SK-N-SH treated with all-trans-retinoic acid at 6 μM for 48 hours (cell line): Measurements from ENCODE around the gene PMEL.

Source experiments
- ATAC-seq: fragments of 200-7000 bp; cut with Tn5 transposase; 3 replicates; pipeline ENCODE4 v1.9.1; 2020; ENCODE audit warnings: mild to moderate bottlenecking, moderate library complexity
- ARNTL ChIP-seq: fragments of 450-650 bp; formaldehyde crosslinking; IDR thresholded peaks from 2 replicates; pipeline ENCODE4 v1.5.0; 2020; ENCODE audit warnings: low read depth, mild to moderate bottlenecking, moderate library complexity, borderline replicate concordance
- CREB5 ChIP-seq: fragments of 250-450 bp; sonication (Bioruptor Pico); IDR thresholded peaks from 2 replicates; pipeline ENCODE4 v1.5.1; 2020; ENCODE audit warnings: low read depth, mild to moderate bottlenecking, moderate library complexity
- CSDC2 ChIP-seq: fragments of 250-450 bp; sonication (Bioruptor Pico); IDR thresholded peaks from 2 replicates; pipeline ENCODE4 v1.5.0; 2020; ENCODE audit warnings: mild to moderate bottlenecking, moderate library complexity
- CSRNP3 ChIP-seq: fragments of 250-450 bp; sonication (Bioruptor Pico); IDR thresholded peaks from 2 replicates; pipeline ENCODE4 v1.5.1; 2021; ENCODE audit warnings: mild to moderate bottlenecking, moderate library complexity
- ESRRG ChIP-seq: fragments of 250-450 bp; sonication (Bioruptor Pico); IDR thresholded peaks from 2 replicates; pipeline ENCODE4 v1.6.1; 2021; ENCODE audit warnings: mild to moderate bottlenecking
- GLIS3 ChIP-seq: fragments of 250-450 bp; sonication (Bioruptor Pico); IDR thresholded peaks from 2 replicates; pipeline ENCODE4 v1.5.0; 2020; ENCODE audit warnings: mild to moderate bottlenecking, moderate library complexity
- ISL1 ChIP-seq: fragments of 250-450 bp; sonication (Bioruptor Pico); IDR thresholded peaks from 2 replicates; pipeline ENCODE4 v2.1.2; 2022; ENCODE audit warnings: mild to moderate bottlenecking, moderate library complexity
- OSR1 ChIP-seq: fragments of 250-450 bp; sonication (Bioruptor Pico); IDR thresholded peaks from 2 replicates; pipeline ENCODE4 v1.8.0; 2022; ENCODE audit warnings: moderate library complexity, mild to moderate bottlenecking, inconsistent platforms
- PATZ1 ChIP-seq: fragments of 250-450 bp; sonication (Bioruptor Pico); IDR thresholded peaks from 2 replicates; pipeline ENCODE4 v1.8.0; 2020; ENCODE audit warnings: mild to moderate bottlenecking, moderate library complexity, borderline replicate concordance
- POU6F1 ChIP-seq: fragments of 250-450 bp; sonication (Bioruptor Pico); IDR thresholded peaks from 2 replicates; pipeline ENCODE4 v1.8.0; 2021; ENCODE audit warnings: low read depth, mild to moderate bottlenecking, moderate library complexity, borderline replicate concordance
- PPARA ChIP-seq: fragments of 250-450 bp; sonication (Bioruptor Pico); IDR thresholded peaks from 2 replicates; pipeline ENCODE4 v1.5.0; 2020; ENCODE audit warnings: mild to moderate bottlenecking, borderline replicate concordance
- SNAI2 ChIP-seq: fragments of 250-450 bp; sonication (Bioruptor Pico); IDR thresholded peaks from 2 replicates; pipeline ENCODE4 v1.5.0; 2020; ENCODE audit warnings: mild to moderate bottlenecking, moderate library complexity
- TOX ChIP-seq: fragments of 250-450 bp; sonication (Bioruptor Pico); IDR thresholded peaks from 2 replicates; pipeline ENCODE4 v1.8.0; 2021; ENCODE audit warnings: mild to moderate bottlenecking, moderate library complexity, borderline replicate concordance
- TSHZ2 ChIP-seq: fragments of 250-450 bp; sonication (Bioruptor Pico); IDR thresholded peaks from 2 replicates; pipeline ENCODE4 v1.5.0; 2020; ENCODE audit warnings: mild to moderate bottlenecking, moderate library complexity
- ZC3H10 ChIP-seq: fragments of 250-450 bp; sonication (Bioruptor Pico); IDR thresholded peaks from 2 replicates; pipeline ENCODE4 v1.5.1; 2021; ENCODE audit warnings: mild to moderate bottlenecking, moderate library complexity
- ZFP3 ChIP-seq: fragments of 250-450 bp; sonication (Bioruptor Pico); IDR thresholded peaks from 2 replicates; pipeline ENCODE4 v1.5.0; 2020; ENCODE audit warnings: mild to moderate bottlenecking, moderate library complexity
- ZFP30 ChIP-seq: fragments of 450-650 bp; formaldehyde crosslinking; IDR thresholded peaks from 2 replicates; pipeline ENCODE4 v1.5.0; 2022; ENCODE audit warnings: mild to moderate bottlenecking, moderate library complexity
- ZNF70 ChIP-seq: fragments of 450-650 bp; formaldehyde crosslinking; IDR thresholded peaks from 2 replicates; pipeline ENCODE4 v1.5.0; 2020; ENCODE audit warnings: mild to moderate bottlenecking, moderate library complexity
- ZNF8 ChIP-seq: fragments of 450-650 bp; formaldehyde crosslinking; IDR thresholded peaks from 2 replicates; pipeline ENCODE4 v1.5.0; 2020; ENCODE audit warnings: mild to moderate bottlenecking, moderate library complexity

The PMEL gene

GRCh38 chr12:55965240-55965639, 602 bp downstream of the PMEL start (continued):
- TF ChIP-seq TSHZ2 (CRISPR knock-in tag) (no peak), ZC3H10 (CRISPR knock-in tag) (no peak), ISL1 (CRISPR knock-in tag) (no peak), ZFP30 (CRISPR knock-in tag) (no peak), ZFP3 (CRISPR knock-in tag) (no peak), CSDC2 (CRISPR knock-in tag) (no peak), TOX (CRISPR knock-in tag) (no peak), PATZ1 (no peak)

GRCh38 chr12:55963760-55964159, 2.1 kb downstream of the PMEL start:
- ATAC-seq: no peak
- TF ChIP-seq SNAI2 (CRISPR knock-in tag) (no peak), ZFP3 (CRISPR knock-in tag) (no peak), ZNF8 (CRISPR knock-in tag) (no peak), TSHZ2 (CRISPR knock-in tag) (no peak)
- TF ChIP-seq, all 23 proteins: peak for 0

- no peak for TF ChIP-seq ZC3H10 (CRISPR knock-in tag)
- no peak for TF ChIP-seq CSRNP3 (CRISPR knock-in tag)
- TF ChIP-seq TSHZ2 (CRISPR knock-in tag): no peak
- TF ChIP-seq ZNF70 (CRISPR knock-in tag): no peak
- no peak for TF ChIP-seq GLIS3 (CRISPR knock-in tag)
- no peak for TF ChIP-seq ZNF8 (CRISPR knock-in tag)
- TF ChIP-seq ARNTL (CRISPR knock-in tag): no peak
- no peak for TF ChIP-seq POU6F1
- no peak for TF ChIP-seq TOX (CRISPR knock-in tag)
- TF ChIP-seq PPARA: no peak
- no peak for TF ChIP-seq ZFP3 (CRISPR knock-in tag)
- TF ChIP-seq ESRRG (CRISPR knock-in tag): no peak
- TF ChIP-seq ZFP30 (CRISPR knock-in tag): no peak
- no peak for TF ChIP-seq OSR1
- no peak for TF ChIP-seq CREB5 (CRISPR knock-in tag)
- no peak for ATAC-seq
Measured at GRCh38 chr12:55957106-55957859, 8.6 kb downstream of the PMEL start.
